Measurements from ENCODE around the gene RMI1. TPM values are rescaled to one million over a fixed set of nuclear protein-coding genes. Genes with fewer than 3 reads are reported as not detected.

The RMI1 gene
- total and polyA plus RNA-seq, 10 of the 15 experiments (the other 5 are each of a cell fraction or from before 2014, with no cell fraction given) = 3.6 to 34.1 (median 16.1) TPM

Small RNA genes within 50 kb of the gene (microRNA-seq; reads per million reads assigned to microRNA genes)
- gene MIR7-1 = 365 reads per million, percentile 83 among the genes with 10 or more reads in this experiment

Small RNA genes within 50 kb of the gene (small RNA-seq; reads per million reads assigned to genes)
- not detected for gene RF00019

Other genes with a start within 250 kb of the RMI1 start
- gene GKAP1, start 163.0 kb upstream of the RMI1 start, total RNA-seq (2014; rRNA removed) = 1.6 and 2.2 TPM in 2 replicates
- gene GKAP1, start 163.0 kb upstream of the RMI1 start, total RNA-seq (2014; rRNA removed; fragmentation: Illumina TruSeq; extraction: Trizol) = 3.1 and 3.6 TPM in 2 replicates
- 2.0 and 2.3 TPM in 2 replicates for gene GKAP1, start 163.0 kb upstream of the RMI1 start, total RNA-seq (2021)
- gene GKAP1, start 163.0 kb upstream of the RMI1 start, polyA plus RNA-seq (2011; rRNA removed) = 5.1 and 10.1 TPM in 2 replicates
- gene GKAP1, start 163.0 kb upstream of the RMI1 start, polyA plus RNA-seq (2014; fragmentation: Illumina TruSeq; extraction: Trizol) = 3.3 and 3.9 TPM in 2 replicates
- 1 to 10 TPM in 1 of 2 experiments, under 1 TPM in 1; 0.92 to 1.7 TPM for gene GKAP1, start 163.0 kb upstream of the RMI1 start, polyA plus RNA-seq (2014; fragmentation: Nextera tagmentation; extraction: Ambion mirVana)
- 1.7 and 2.7 TPM in 2 replicates for gene GKAP1, start 163.0 kb upstream of the RMI1 start, polyA plus RNA-seq (2014; rRNA removed)
- 1 to 10 TPM; 3.5 to 4.4 TPM for gene GKAP1, start 163.0 kb upstream of the RMI1 start, polyA plus RNA-seq (2016; fragmentation: Nextera tagmentation; extraction: Ambion mirVana)
- 0.96 and 1.3 TPM in 2 replicates for gene KIF27, start 59.4 kb upstream of the RMI1 start, total RNA-seq (2014; rRNA removed)
- 2.8 and 3.3 TPM in 2 replicates for gene KIF27, start 59.4 kb upstream of the RMI1 start, total RNA-seq (2014; rRNA removed; fragmentation: Illumina TruSeq; extraction: Trizol)
- 1.4 and 2.2 TPM in 2 replicates for gene KIF27, start 59.4 kb upstream of the RMI1 start, total RNA-seq (2021)
- 1.1 and 2.8 TPM in 2 replicates for gene KIF27, start 59.4 kb upstream of the RMI1 start, polyA plus RNA-seq (2011; rRNA removed)
- gene KIF27, start 59.4 kb upstream of the RMI1 start, polyA plus RNA-seq (2014; fragmentation: Illumina TruSeq; extraction: Trizol) = 1.6 and 2.0 TPM in 2 replicates
- under 1 TPM; 0.64 to 0.92 TPM for gene KIF27, start 59.4 kb upstream of the RMI1 start, polyA plus RNA-seq (2014; fragmentation: Nextera tagmentation; extraction: Ambion mirVana)
- 0.72 and 0.96 TPM in 2 replicates for gene KIF27, start 59.4 kb upstream of the RMI1 start, polyA plus RNA-seq (2014; rRNA removed)
- 1 to 10 TPM; 1.6 to 1.7 TPM for gene KIF27, start 59.4 kb upstream of the RMI1 start, polyA plus RNA-seq (2016; fragmentation: Nextera tagmentation; extraction: Ambion mirVana)
- gene HNRNPK, start 590 bp upstream of the RMI1 start, total RNA-seq (2014; rRNA removed) = 664 and 711 TPM in 2 replicates
- 640 and 686 TPM in 2 replicates for gene HNRNPK, start 590 bp upstream of the RMI1 start, total RNA-seq (2014; rRNA removed; fragmentation: Illumina TruSeq; extraction: Trizol)
- gene HNRNPK, start 590 bp upstream of the RMI1 start, total RNA-seq (2021) = 605 and 619 TPM in 2 replicates
- 695 and 757 TPM in 2 replicates for gene HNRNPK, start 590 bp upstream of the RMI1 start, polyA plus RNA-seq (2011; rRNA removed)
- 970 and 993 TPM in 2 replicates for gene HNRNPK, start 590 bp upstream of the RMI1 start, polyA plus RNA-seq (2014; fragmentation: Illumina TruSeq; extraction: Trizol)
- 100 to 1,000 TPM; 235 to 307 TPM for gene HNRNPK, start 590 bp upstream of the RMI1 start, polyA plus RNA-seq (2014; fragmentation: Nextera tagmentation; extraction: Ambion mirVana)
- 793 and 882 TPM in 2 replicates for gene HNRNPK, start 590 bp upstream of the RMI1 start, polyA plus RNA-seq (2014; rRNA removed)
- gene HNRNPK, start 590 bp upstream of the RMI1 start, polyA plus RNA-seq (2016; fragmentation: Nextera tagmentation; extraction: Ambion mirVana) = 100 to 1,000 TPM; 558 to 640 TPM